GM23338 (cell line): ENCODE data around the gene NANOS2. TPM values are rescaled to one million over a fixed set of nuclear protein-coding genes. Genes with fewer than 3 reads are reported as not detected.
"Not testable (repeated sequence)": the region's sequence is repeated elsewhere in the genome, so short reads cannot be mapped to it uniquely, and the experiment has no call there.

ENCODE experiments used
- ATAC-seq: fragments of 200-7000 bp; cut with Tn5 transposase; 3 replicates; pipeline ENCODE4 v1.9.1; 2020
- DNase-seq: peaks from one replicate; pipeline ENCODE4 v3.0.0-alpha.2; 2015; ENCODE audit warnings: low spot score
- H2AFZ ChIP-seq: fragments of 200-600 bp; sonication (generic); 2 replicates; pipeline ENCODE4 v1.8.0; 2016; ENCODE audit warnings: antibody characterized with exemption, mild to moderate bottlenecking, moderate library complexity
- H3F3A ChIP-seq: fragments of 200-600 bp; sonication (generic); replicated peaks from 2 replicates; pipeline ENCODE4 v1.8.0; 2017; ENCODE audit warnings: antibody characterized with exemption, mixed run types, low read depth
- H3K27ac ChIP-seq: fragments of 200-600 bp; sonication (generic); 2 replicates; pipeline ENCODE4 v1.6.1; 2016; ENCODE audit warnings: low read depth
- H3K27me3 ChIP-seq: fragments of 200-600 bp; sonication (generic); 2 replicates; pipeline ENCODE4 v1.8.0; 2016; ENCODE audit warnings: mild to moderate bottlenecking, mixed run types, moderate library complexity; ENCODE audit not compliant: insufficient read depth
- H3K36me3 ChIP-seq: fragments of 200-600 bp; sonication (generic); 2 replicates; pipeline ENCODE4 v1.8.0; 2016; ENCODE audit warnings: mild to moderate bottlenecking; ENCODE audit not compliant: insufficient read depth
- H3K4me1 ChIP-seq: fragments of 200-600 bp; sonication (generic); 2 replicates; pipeline ENCODE4 v1.8.0; 2016; ENCODE audit warnings: mild to moderate bottlenecking, moderate library complexity; ENCODE audit not compliant: insufficient read depth
- H3K4me2 ChIP-seq: fragments of 200-600 bp; sonication (generic); 2 replicates; pipeline ENCODE4 v1.7.1; 2017; ENCODE audit warnings: mixed run types
- H3K4me3 ChIP-seq: fragments of 200-600 bp; sonication (generic); 2 replicates; pipeline ENCODE4 v1.6.1; 2016; ENCODE audit warnings: mixed run types
- H3K79me2 ChIP-seq: fragments of 200-600 bp; sonication (generic); replicated peaks from 2 replicates; pipeline ENCODE4 v1.8.0; 2017; ENCODE audit warnings: mild to moderate bottlenecking; ENCODE audit not compliant: insufficient read depth
- H3K9me2 ChIP-seq: fragments of 200-600 bp; sonication (generic); 2 replicates; pipeline ENCODE4 v1.8.0; 2017; ENCODE audit not compliant: insufficient read depth
- H4K20me1 ChIP-seq: fragments of 200-600 bp; sonication (generic); replicated peaks from 2 replicates; pipeline ENCODE4 v1.8.0; 2017; ENCODE audit warnings: mild to moderate bottlenecking; ENCODE audit not compliant: insufficient read depth
- H3K27ac Mint-ChIP-seq: 2 replicates; pipeline ENCODE4 v1.8.0; 2020; ENCODE audit warnings: inconsistent platforms, mild to moderate bottlenecking, moderate library complexity, mixed read lengths
- H3K27me3 Mint-ChIP-seq: 3 replicates; pipeline ENCODE4 v1.8.0; 2022; ENCODE audit warnings: low read depth, mild to moderate bottlenecking, moderate library complexity, mixed read lengths, inconsistent platforms; ENCODE audit not compliant: insufficient read depth, poor library complexity
- H3K36me3 Mint-ChIP-seq: 3 replicates; pipeline ENCODE4 v1.8.0; 2021; ENCODE audit warnings: low read depth, mild to moderate bottlenecking, inconsistent platforms, moderate library complexity, mixed read lengths
- H3K4me1 Mint-ChIP-seq: 3 replicates; pipeline ENCODE4 v1.8.0; 2020; ENCODE audit warnings: mild to moderate bottlenecking, inconsistent platforms, mixed read lengths
- H3K4me3 Mint-ChIP-seq: 3 replicates; pipeline ENCODE4 v1.8.0; 2021; ENCODE audit warnings: moderate library complexity, mild to moderate bottlenecking, inconsistent platforms, mixed read lengths
- H3K9me3 Mint-ChIP-seq: 3 replicates; pipeline ENCODE4 v1.8.0; 2020; ENCODE audit warnings: moderate library complexity, mild to moderate bottlenecking, inconsistent platforms, mixed read lengths
- CREB1 ChIP-seq: fragments of 250-450 bp; sonication (Bioruptor Pico); IDR thresholded peaks from 2 replicates; pipeline ENCODE4 v1.5.0; 2020; ENCODE audit warnings: low read depth, mild to moderate bottlenecking, moderate library complexity
- POLR2AphosphoS5 ChIP-seq: IDR thresholded peaks from 2 replicates; pipeline ENCODE4 v1.6.1; 2016; ENCODE audit warnings: antibody characterized with exemption, low read depth
- STAT1 ChIP-seq: IDR thresholded peaks from one replicate; pipeline ENCODE4 v1.6.1; 2016; ENCODE audit warnings: antibody characterized with exemption; ENCODE audit not compliant: unreplicated experiment
- ZNF114 ChIP-seq: fragments of 250-450 bp; sonication (Bioruptor Pico); IDR thresholded peaks from 2 replicates; pipeline ENCODE4 v1.5.0; 2020; ENCODE audit warnings: mild to moderate bottlenecking, moderate library complexity
- polyA plus RNA-seq: library from polyadenylated mRNA; unstranded; fragments of >200 nt; fragmentation: Nextera tagmentation; extraction: Ambion mirVana; gene quantifications from 2 replicates; pipeline ENCODE4 v1.2.1, GENCODE V29; 2016
- total RNA-seq: library from RNA; depleted of rRNA; stranded (reverse); fragments of >200 nt; shearing (Covaris generic); gene quantifications from 2 replicates; pipeline ENCODE4 v1.2.3, GENCODE V29; 2014
- TF ChIP-seq, protein P1 (sequence below): IDR thresholded peaks from 2 replicates; pipeline ENCODE4 v1.6.1; 2016; ENCODE audit warnings: antibody characterized with exemption
- TF ChIP-seq, protein P2 (sequence below): fragments of 250-450 bp; sonication (Bioruptor Pico); IDR thresholded peaks from 2 replicates; pipeline ENCODE4 v1.5.0; 2020; ENCODE audit warnings: mild to moderate bottlenecking, moderate library complexity
- TF ChIP-seq, protein P3 (sequence below), 2 experiments: fragments of 200-600 bp in 1 of 2; sonication (generic) in 1 of 2; conservative IDR thresholded peaks; 2 replicates each; pipeline versions ENCODE4 v1.5.1 to v1.6.1; 2016 to 2017; ENCODE audit warnings: antibody characterized with exemption in 2 of 2, low read depth in 2 of 2, mild to moderate bottlenecking in 2 of 2, moderate library complexity in 1 of 2

The NANOS2 gene
- total and polyA plus RNA-seq, 2 experiments from 2014 or later, result 0.11 to 0.14 TPM

DNA sequence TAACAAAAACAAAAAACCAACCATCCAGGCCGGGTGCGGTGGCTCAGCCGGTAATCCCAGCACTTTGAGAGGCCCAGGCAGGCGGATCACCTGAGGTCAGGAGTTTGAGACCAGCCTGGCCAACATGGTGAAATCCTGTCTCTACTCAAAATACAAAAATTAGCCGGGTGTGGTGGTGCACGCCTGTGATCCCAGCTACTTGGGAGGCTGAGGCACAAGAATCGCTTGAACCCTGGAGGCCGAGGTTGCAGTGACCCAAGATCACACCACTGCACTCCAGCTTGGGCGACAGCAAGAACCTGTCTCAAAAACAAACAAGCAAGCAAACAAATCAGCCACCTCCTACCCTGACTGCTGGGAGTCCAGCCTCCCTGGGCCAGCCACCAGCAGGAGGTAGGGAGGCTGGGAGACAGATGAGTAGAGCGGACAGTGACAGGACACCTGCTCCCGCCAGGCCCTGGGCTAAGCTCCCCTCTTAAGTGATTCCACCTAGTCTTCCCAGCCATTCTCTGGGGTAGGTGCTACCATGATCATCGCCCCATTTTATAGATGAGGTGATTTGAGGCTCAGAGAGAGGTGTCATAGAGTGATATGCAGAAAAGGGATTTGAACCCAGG, 18.5 kb downstream of the NANOS2 start:
- H3K4me3 Mint-ChIP-seq, H3K9me2 ChIP-seq, H3K27ac Mint-ChIP-seq, H3K4me2 ChIP-seq, H3K4me1 ChIP-seq, H2AFZ ChIP-seq, H3K79me2 ChIP-seq, H3K4me3 ChIP-seq, ATAC-seq, H3K36me3 ChIP-seq, H3K9me3 Mint-ChIP-seq, H3K27ac ChIP-seq, DNase-seq, H4K20me1 ChIP-seq: not testable (repeated sequence)
- Mint-ChIP-seq H3K36me3 (peaks cover 29% of the 10 kb centered on the region), H3K27me3 (peaks cover 15% of the 10 kb centered on the region), H3K4me1 (peaks cover 11% of the 10 kb centered on the region)
- peaks cover 12% of the 10 kb centered on the region; the same call in 1 of the 2 replicates for H3F3A ChIP-seq
- peaks cover 14% of the 10 kb centered on the region for H3K27me3 ChIP-seq

DNA sequence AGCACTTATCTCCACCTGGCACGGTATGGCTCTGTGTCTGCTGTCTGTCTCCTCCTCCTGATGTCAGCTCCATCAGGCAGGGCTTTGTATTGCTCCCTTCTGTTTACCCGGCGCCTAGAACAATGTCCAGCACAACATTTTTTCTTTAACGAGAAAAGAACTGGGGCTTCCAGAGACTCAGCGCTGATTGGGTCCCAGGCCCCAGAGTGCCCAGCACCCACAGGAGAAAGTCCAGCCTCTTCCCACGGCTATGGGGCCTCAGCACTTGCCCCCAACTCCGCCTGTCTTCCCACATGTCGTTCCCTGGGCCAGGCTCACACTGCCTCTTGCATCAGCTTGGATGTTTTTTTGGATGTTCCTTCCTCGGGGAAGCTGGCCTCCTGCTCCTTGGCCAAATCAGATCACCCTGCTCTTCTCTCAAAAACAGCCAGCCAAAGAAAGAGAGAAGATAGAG, 19.0 kb downstream of the NANOS2 start:
- Histone ChIP-seq H3K4me2 (no peak overlapping the region), H3K27ac (no peak overlapping the region; the same call in 1 of the 2 replicates), H3K4me3 (no peak overlapping the region), H3K36me3 (no peaks in the 10 kb centered on the region), H2AFZ (no peak overlapping the region), H3K79me2 (no peaks in the 10 kb centered on the region), H3K27me3 (peaks cover 8% of the 10 kb centered on the region), H3K4me1 (0 out of 2 replicates have a peak, but pooled peaks cover 3% of the 10 kb centered on the region), H3K9me2 (no peaks in the 10 kb centered on the region), H4K20me1 (no peaks in the 10 kb centered on the region; the same call in 1 of the 2 replicates), H3F3A (peaks cover 7% of the 10 kb centered on the region; the same call in 1 of the 2 replicates)
- H3K9me3 Mint-ChIP-seq, result no peaks in the 10 kb centered on the region; the same call in 2 of the 3 replicates
- peaks cover 9% of the 10 kb centered on the region for H3K27me3 Mint-ChIP-seq
- H3K4me1 Mint-ChIP-seq, result peaks cover 6% of the 10 kb centered on the region
- H3K27ac Mint-ChIP-seq, result 0 out of 2 replicates have a peak overlapping the region, but pooled peaks have one; percentile 10
- peaks cover 26% of the 10 kb centered on the region for H3K36me3 Mint-ChIP-seq
- no peak overlapping the region; the same call in 2 of the 3 replicates for H3K4me3 Mint-ChIP-seq
- TF ChIP-seq, protein P1, sequence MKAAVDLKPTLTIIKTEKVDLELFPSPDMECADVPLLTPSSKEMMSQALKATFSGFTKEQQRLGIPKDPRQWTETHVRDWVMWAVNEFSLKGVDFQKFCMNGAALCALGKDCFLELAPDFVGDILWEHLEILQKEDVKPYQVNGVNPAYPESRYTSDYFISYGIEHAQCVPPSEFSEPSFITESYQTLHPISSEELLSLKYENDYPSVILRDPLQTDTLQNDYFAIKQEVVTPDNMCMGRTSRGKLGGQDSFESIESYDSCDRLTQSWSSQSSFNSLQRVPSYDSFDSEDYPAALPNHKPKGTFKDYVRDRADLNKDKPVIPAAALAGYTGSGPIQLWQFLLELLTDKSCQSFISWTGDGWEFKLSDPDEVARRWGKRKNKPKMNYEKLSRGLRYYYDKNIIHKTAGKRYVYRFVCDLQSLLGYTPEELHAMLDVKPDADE, result no peak
- TF ChIP-seq STAT1 (no peak), POLR2AphosphoS5 (no peak), ZNF114 (CRISPR knock-in tag) (no peak), CREB1 (CRISPR knock-in tag) (no peak)
- TF ChIP-seq, protein P2, sequence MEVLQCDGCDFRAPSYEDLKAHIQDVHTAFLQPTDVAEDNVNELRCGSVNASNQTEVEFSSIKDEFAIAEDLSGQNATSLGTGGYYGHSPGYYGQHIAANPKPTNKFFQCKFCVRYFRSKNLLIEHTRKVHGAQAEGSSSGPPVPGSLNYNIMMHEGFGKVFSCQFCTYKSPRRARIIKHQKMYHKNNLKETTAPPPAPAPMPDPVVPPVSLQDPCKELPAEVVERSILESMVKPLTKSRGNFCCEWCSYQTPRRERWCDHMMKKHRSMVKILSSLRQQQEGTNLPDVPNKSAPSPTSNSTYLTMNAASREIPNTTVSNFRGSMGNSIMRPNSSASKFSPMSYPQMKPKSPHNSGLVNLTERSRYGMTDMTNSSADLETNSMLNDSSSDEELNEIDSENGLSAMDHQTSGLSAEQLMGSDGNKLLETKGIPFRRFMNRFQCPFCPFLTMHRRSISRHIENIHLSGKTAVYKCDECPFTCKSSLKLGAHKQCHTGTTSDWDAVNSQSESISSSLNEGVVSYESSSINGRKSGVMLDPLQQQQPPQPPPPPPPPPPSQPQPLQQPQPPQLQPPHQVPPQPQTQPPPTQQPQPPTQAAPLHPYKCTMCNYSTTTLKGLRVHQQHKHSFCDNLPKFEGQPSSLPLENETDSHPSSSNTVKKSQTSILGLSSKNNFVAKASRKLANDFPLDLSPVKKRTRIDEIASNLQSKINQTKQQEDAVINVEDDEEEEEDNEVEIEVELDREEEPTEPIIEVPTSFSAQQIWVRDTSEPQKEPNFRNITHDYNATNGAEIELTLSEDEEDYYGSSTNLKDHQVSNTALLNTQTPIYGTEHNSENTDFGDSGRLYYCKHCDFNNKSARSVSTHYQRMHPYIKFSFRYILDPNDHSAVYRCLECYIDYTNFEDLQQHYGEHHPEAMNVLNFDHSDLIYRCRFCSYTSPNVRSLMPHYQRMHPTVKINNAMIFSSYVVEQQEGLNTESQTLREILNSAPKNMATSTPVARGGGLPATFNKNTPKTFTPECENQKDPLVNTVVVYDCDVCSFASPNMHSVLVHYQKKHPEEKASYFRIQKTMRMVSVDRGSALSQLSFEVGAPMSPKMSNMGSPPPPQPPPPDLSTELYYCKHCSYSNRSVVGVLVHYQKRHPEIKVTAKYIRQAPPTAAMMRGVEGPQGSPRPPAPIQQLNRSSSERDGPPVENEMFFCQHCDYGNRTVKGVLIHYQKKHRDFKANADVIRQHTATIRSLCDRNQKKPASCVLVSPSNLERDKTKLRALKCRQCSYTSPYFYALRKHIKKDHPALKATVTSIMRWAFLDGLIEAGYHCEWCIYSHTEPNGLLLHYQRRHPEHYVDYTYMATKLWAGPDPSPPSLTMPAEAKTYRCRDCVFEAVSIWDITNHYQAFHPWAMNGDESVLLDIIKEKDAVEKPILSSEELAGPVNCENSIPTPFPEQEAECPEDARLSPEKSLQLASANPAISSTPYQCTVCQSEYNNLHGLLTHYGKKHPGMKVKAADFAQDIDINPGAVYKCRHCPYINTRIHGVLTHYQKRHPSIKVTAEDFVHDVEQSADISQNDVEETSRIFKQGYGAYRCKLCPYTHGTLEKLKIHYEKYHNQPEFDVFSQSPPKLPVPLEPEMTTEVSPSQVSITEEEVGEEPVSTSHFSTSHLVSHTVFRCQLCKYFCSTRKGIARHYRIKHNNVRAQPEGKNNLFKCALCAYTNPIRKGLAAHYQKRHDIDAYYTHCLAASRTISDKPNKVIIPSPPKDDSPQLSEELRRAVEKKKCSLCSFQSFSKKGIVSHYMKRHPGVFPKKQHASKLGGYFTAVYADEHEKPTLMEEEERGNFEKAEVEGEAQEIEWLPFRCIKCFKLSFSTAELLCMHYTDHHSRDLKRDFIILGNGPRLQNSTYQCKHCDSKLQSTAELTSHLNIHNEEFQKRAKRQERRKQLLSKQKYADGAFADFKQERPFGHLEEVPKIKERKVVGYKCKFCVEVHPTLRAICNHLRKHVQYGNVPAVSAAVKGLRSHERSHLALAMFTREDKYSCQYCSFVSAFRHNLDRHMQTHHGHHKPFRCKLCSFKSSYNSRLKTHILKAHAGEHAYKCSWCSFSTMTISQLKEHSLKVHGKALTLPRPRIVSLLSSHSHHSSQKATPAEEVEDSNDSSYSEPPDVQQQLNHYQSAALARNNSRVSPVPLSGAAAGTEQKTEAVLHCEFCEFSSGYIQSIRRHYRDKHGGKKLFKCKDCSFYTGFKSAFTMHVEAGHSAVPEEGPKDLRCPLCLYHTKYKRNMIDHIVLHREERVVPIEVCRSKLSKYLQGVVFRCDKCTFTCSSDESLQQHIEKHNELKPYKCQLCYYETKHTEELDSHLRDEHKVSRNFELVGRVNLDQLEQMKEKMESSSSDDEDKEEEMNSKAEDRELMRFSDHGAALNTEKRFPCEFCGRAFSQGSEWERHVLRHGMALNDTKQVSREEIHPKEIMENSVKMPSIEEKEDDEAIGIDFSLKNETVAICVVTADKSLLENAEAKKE (CRISPR knock-in tag), result no peak
- TF ChIP-seq, protein P3, sequence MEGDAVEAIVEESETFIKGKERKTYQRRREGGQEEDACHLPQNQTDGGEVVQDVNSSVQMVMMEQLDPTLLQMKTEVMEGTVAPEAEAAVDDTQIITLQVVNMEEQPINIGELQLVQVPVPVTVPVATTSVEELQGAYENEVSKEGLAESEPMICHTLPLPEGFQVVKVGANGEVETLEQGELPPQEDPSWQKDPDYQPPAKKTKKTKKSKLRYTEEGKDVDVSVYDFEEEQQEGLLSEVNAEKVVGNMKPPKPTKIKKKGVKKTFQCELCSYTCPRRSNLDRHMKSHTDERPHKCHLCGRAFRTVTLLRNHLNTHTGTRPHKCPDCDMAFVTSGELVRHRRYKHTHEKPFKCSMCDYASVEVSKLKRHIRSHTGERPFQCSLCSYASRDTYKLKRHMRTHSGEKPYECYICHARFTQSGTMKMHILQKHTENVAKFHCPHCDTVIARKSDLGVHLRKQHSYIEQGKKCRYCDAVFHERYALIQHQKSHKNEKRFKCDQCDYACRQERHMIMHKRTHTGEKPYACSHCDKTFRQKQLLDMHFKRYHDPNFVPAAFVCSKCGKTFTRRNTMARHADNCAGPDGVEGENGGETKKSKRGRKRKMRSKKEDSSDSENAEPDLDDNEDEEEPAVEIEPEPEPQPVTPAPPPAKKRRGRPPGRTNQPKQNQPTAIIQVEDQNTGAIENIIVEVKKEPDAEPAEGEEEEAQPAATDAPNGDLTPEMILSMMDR (conservative IDR thresholded peaks at IDR 0.05; ENCODE audit: low read depth in 2 of 2), result no peak
- no peak for ATAC-seq
- DNase-seq, result no peak
